HepG2 (cell line): ENCODE results near the gene FKBP10. TPM values are rescaled to one million over a fixed set of nuclear protein-coding genes. Genes with fewer than 3 reads are reported as not detected.

Experiments
- CENPX ChIP-seq: sonication (generic); formaldehyde crosslinking; IDR thresholded peaks from 2 replicates; pipeline ENCODE4 v1.9.0; 2021; ENCODE audit warnings: mild to moderate bottlenecking, missing genetic modification reagents, moderate library complexity
- ETS1 ChIP-seq: sonication (generic); formaldehyde crosslinking; IDR thresholded peaks from 2 replicates; pipeline ENCODE4 v1.4.0; 2020; ENCODE audit warnings: missing genetic modification reagents
- GABPA ChIP-seq, 2 experiments: IDR thresholded peaks; 2 replicates each; pipeline ENCODE4 v1.6.1; 2011 to 2016; ENCODE audit warnings: low read depth in 2 of 2, low read length in 1 of 2, missing biosample characterization in 1 of 2, missing genetic modification characterization in 1 of 2
- GABPB1 ChIP-seq: IDR thresholded peaks from 2 replicates; pipeline ENCODE4 v1.6.1; 2016; ENCODE audit warnings: mild to moderate bottlenecking, missing genetic modification reagents, moderate library complexity, missing compliant biosample characterization
- IRF2 ChIP-seq: IDR thresholded peaks from 2 replicates; pipeline ENCODE4 v1.6.1; 2018; ENCODE audit warnings: missing genetic modification reagents, missing compliant biosample characterization
- JARID2 ChIP-seq: sonication (generic); formaldehyde crosslinking; IDR thresholded peaks from 2 replicates; pipeline ENCODE4 v1.8.1; 2023; ENCODE audit warnings: missing genetic modification reagents, inconsistent platforms; ENCODE audit not compliant: insufficient replicate concordance
- NCOA5 ChIP-seq: sonication (generic); formaldehyde crosslinking; IDR thresholded peaks from 2 replicates; pipeline ENCODE4 v1.4.0; 2020; ENCODE audit warnings: missing genetic modification reagents
- SIN3A ChIP-seq: IDR thresholded peaks from 2 replicates; pipeline ENCODE4 v1.6.1; 2011; ENCODE audit warnings: low read depth, mild to moderate bottlenecking, control low read depth, low read length, borderline replicate concordance
- TIGD3 ChIP-seq: sonication (generic); formaldehyde crosslinking; IDR thresholded peaks from 2 replicates; pipeline ENCODE4 v1.5.1; 2020; ENCODE audit warnings: mild to moderate bottlenecking, missing genetic modification reagents, borderline replicate concordance
- UBTF ChIP-seq: sonication (generic); formaldehyde crosslinking; IDR thresholded peaks from 2 replicates; pipeline ENCODE4 v1.4.0; 2020; ENCODE audit warnings: mild to moderate bottlenecking, missing genetic modification reagents
- ZNF136 ChIP-seq: sonication (generic); formaldehyde crosslinking; IDR thresholded peaks from 2 replicates; pipeline ENCODE4 v1.8.1; 2022; ENCODE audit warnings: low read depth, mild to moderate bottlenecking, moderate library complexity, missing genetic modification reagents
- ZNF138 ChIP-seq: sonication (generic); formaldehyde crosslinking; IDR thresholded peaks from 2 replicates; pipeline ENCODE4 v1.5.0; 2020; ENCODE audit warnings: mild to moderate bottlenecking, low read depth, missing genetic modification reagents
- ZNF318 ChIP-seq: sonication (generic); formaldehyde crosslinking; IDR thresholded peaks from 2 replicates; pipeline ENCODE4 v1.4.0; 2020; ENCODE audit warnings: mild to moderate bottlenecking, missing genetic modification reagents
- ZNF891 ChIP-seq: sonication (generic); formaldehyde crosslinking; IDR thresholded peaks from 2 replicates; pipeline ENCODE4 v1.5.0; 2020; ENCODE audit warnings: mild to moderate bottlenecking, missing genetic modification reagents
- polyA plus RNA-seq, 8 experiments: library from polyadenylated mRNA; depleted of rRNA in 3 of 8; stranded (reverse) in 7 of 8; unstranded in 1 of 8; fragments of >200 nt; fragmentation: Illumina TruSeq in 4 of 8; extraction: Trizol in 4 of 8; gene quantifications; 2 replicates each; pipeline versions ENCODE4 v1.2.1 to v1.2.3, GENCODE V29; 2011 to 2016; ENCODE audit warnings: low read depth in 4 of 8, missing spikeins in 1 of 8, mixed read lengths in 1 of 8; ENCODE audit not compliant: insufficient read depth in 1 of 8
- total RNA-seq, 5 experiments: library from RNA; depleted of rRNA; stranded (reverse); fragments of >200 nt; fragmentation: Illumina TruSeq; extraction: Trizol; gene quantifications; 2 replicates each; pipeline ENCODE4 v1.2.3, GENCODE V29; 2016; ENCODE audit warnings: low read depth in 1 of 5

The FKBP10 gene
- total and polyA plus RNA-seq, 2 of the 13 experiments (the other 11 are each of a cell fraction or from before 2014, with no cell fraction given), result 149 to 573 TPM

GRCh38 chr17:41777574-41778188, 35.1 kb upstream of the FKBP10 start (continued):
- no peak for TF ChIP-seq ZNF318 (CRISPR knock-in tag)
- TF ChIP-seq ZNF138, result no peak
- no peak for TF ChIP-seq NCOA5
- TF ChIP-seq CENPX (CRISPR knock-in tag), result no peak
- TF ChIP-seq IRF2 (CRISPR knock-in tag), result 0 out of 2 replicates have a peak, but pooled peaks have one; percentile 21
- peak; percentile 31; the same call in 1 of the 2 replicates for TF ChIP-seq ZNF136
- TF ChIP-seq TIGD3, result no peak
- TF ChIP-seq SIN3A, result peak; percentile 46; the same call in 1 of the 2 replicates
- TF ChIP-seq ETS1, result no peak
- TF ChIP-seq ZNF891, result no peak
- TF ChIP-seq GABPB1 (CRISPR knock-in tag), result 0 out of 2 replicates have a peak, but pooled peaks have one; percentile 43
- TF ChIP-seq UBTF (CRISPR knock-in tag), result peak; percentile 77
- peak; percentile 79 for TF ChIP-seq JARID2 (CRISPR knock-in tag)
- TF ChIP-seq GABPA (IDR thresholded peaks at IDR 0.05; ENCODE audit: low read depth, low read length), result no peak
- 0 out of 2 replicates have a peak, but pooled peaks have one; percentile 42 for TF ChIP-seq GABPA (CRISPR knock-in tag; IDR thresholded peaks at IDR 0.05; ENCODE audit: low read depth)
